HEK293 (cell line): ENCODE measurements around the gene ARID3A.

ENCODE experiments used
- BCL11B ChIP-seq: fragments of 450-650 bp; formaldehyde crosslinking; IDR thresholded peaks from 2 replicates; pipeline ENCODE4 v1.5.1; 2016; ENCODE audit warnings: low read depth, missing biosample characterization, missing genetic modification characterization
- EGR2 ChIP-seq: fragments of 450-650 bp; formaldehyde crosslinking; IDR thresholded peaks from 2 replicates; pipeline ENCODE4 v1.5.1; 2016; ENCODE audit warnings: low read depth, missing biosample characterization, missing genetic modification characterization
- KLF8 ChIP-seq: fragments of 450-650 bp; formaldehyde crosslinking; IDR thresholded peaks from 2 replicates; pipeline ENCODE4 v1.5.1; 2016; ENCODE audit warnings: missing biosample characterization, missing genetic modification characterization
- SCRT2 ChIP-seq: fragments of 450-650 bp; formaldehyde crosslinking; IDR thresholded peaks from 2 replicates; pipeline ENCODE4 v1.5.1; 2016; ENCODE audit warnings: missing biosample characterization, missing genetic modification characterization
- SP2 ChIP-seq: fragments of 450-650 bp; formaldehyde crosslinking; IDR thresholded peaks from 2 replicates; pipeline ENCODE4 v1.5.1; 2016; ENCODE audit warnings: missing biosample characterization, missing genetic modification characterization
- SP3 ChIP-seq: fragments of 450-650 bp; formaldehyde crosslinking; IDR thresholded peaks from 2 replicates; pipeline ENCODE4 v1.5.1; 2016; ENCODE audit warnings: missing biosample characterization, missing genetic modification characterization
- ZBTB7A ChIP-seq: fragments of 450-650 bp; formaldehyde crosslinking; IDR thresholded peaks from 2 replicates; pipeline ENCODE4 v1.5.1; 2016; ENCODE audit warnings: low read depth, missing biosample characterization, missing genetic modification characterization
- ZEB2 ChIP-seq: fragments of 450-650 bp; formaldehyde crosslinking; IDR thresholded peaks from 2 replicates; pipeline ENCODE4 v1.5.1; 2016; ENCODE audit warnings: missing biosample characterization, missing genetic modification characterization
- ZFP37 ChIP-seq: fragments of 450-650 bp; formaldehyde crosslinking; IDR thresholded peaks from 2 replicates; pipeline ENCODE4 v1.5.1; 2016; ENCODE audit warnings: missing biosample characterization, missing genetic modification characterization
- ZNF112 ChIP-seq: fragments of 450-650 bp; formaldehyde crosslinking; IDR thresholded peaks from 2 replicates; pipeline ENCODE4 v1.5.0; 2017; ENCODE audit warnings: missing biosample characterization, missing genetic modification characterization
- ZNF114 ChIP-seq: fragments of 450-650 bp; formaldehyde crosslinking; IDR thresholded peaks from 2 replicates; pipeline ENCODE4 v1.5.0; 2017; ENCODE audit warnings: missing biosample characterization, missing genetic modification characterization
- ZNF133 ChIP-seq: fragments of 450-650 bp; formaldehyde crosslinking; IDR thresholded peaks from 2 replicates; pipeline ENCODE4 v1.5.1; 2016; ENCODE audit warnings: missing biosample characterization, missing genetic modification characterization
- ZNF146 ChIP-seq: fragments of 450-650 bp; formaldehyde crosslinking; IDR thresholded peaks from 2 replicates; pipeline ENCODE4 v1.5.1; 2016; ENCODE audit warnings: missing biosample characterization, missing genetic modification characterization
- ZNF214 ChIP-seq: fragments of 450-650 bp; formaldehyde crosslinking; IDR thresholded peaks from 2 replicates; pipeline ENCODE4 v1.5.1; 2017; ENCODE audit warnings: missing biosample characterization, mild to moderate bottlenecking, missing genetic modification characterization, borderline replicate concordance
- ZNF223 ChIP-seq: fragments of 450-650 bp; formaldehyde crosslinking; IDR thresholded peaks from 2 replicates; pipeline ENCODE4 v1.5.1; 2016; ENCODE audit warnings: missing biosample characterization, missing genetic modification characterization
- ZNF23 ChIP-seq: fragments of 450-650 bp; formaldehyde crosslinking; IDR thresholded peaks from 2 replicates; pipeline ENCODE4 v1.5.1; 2016; ENCODE audit warnings: missing biosample characterization, missing genetic modification characterization, borderline replicate concordance
- ZNF274 ChIP-seq, 2 experiments: fragments of 200-500 bp in 1 of 2; fragments of 450-650 bp in 1 of 2; sonication (Bioruptor generic) in 1 of 2; formaldehyde crosslinking in 1 of 2; IDR thresholded peaks; 2 replicates each; pipeline versions ENCODE4 v1.5.1 to v1.6.1; 2014 to 2016; ENCODE audit warnings: borderline replicate concordance in 1 of 2, inconsistent platforms in 1 of 2, low read length in 1 of 2, missing biosample characterization in 1 of 2, missing genetic modification characterization in 1 of 2
- ZNF341 ChIP-seq: fragments of 450-650 bp; formaldehyde crosslinking; IDR thresholded peaks from 2 replicates; pipeline ENCODE4; 2016; ENCODE audit warnings: low read depth, missing biosample characterization, missing genetic modification characterization
- ZNF37A ChIP-seq: fragments of 450-650 bp; IDR thresholded peaks from 2 replicates; pipeline ENCODE4 v1.5.1; 2018; ENCODE audit warnings: missing biosample characterization, missing genetic modification characterization
- ZNF404 ChIP-seq: fragments of 450-650 bp; formaldehyde crosslinking; IDR thresholded peaks from 2 replicates; pipeline ENCODE4 v1.5.1; 2017; ENCODE audit warnings: missing biosample characterization, missing genetic modification characterization
- ZNF514 ChIP-seq: fragments of 450-650 bp; formaldehyde crosslinking; IDR thresholded peaks from 2 replicates; pipeline ENCODE4 v1.5.1; 2016; ENCODE audit warnings: missing biosample characterization, missing genetic modification characterization
- ZNF555 ChIP-seq: fragments of 450-650 bp; formaldehyde crosslinking; conservative IDR thresholded peaks from 2 replicates; pipeline ENCODE4 v1.5.1; 2017; ENCODE audit warnings: missing biosample characterization, mild to moderate bottlenecking, missing genetic modification characterization, inconsistent platforms
- ZNF658 ChIP-seq: fragments of 450-650 bp; formaldehyde crosslinking; IDR thresholded peaks from 2 replicates; pipeline ENCODE4; 2016; ENCODE audit warnings: missing biosample characterization, missing genetic modification characterization
- ZNF660 ChIP-seq: fragments of 450-650 bp; IDR thresholded peaks from 2 replicates; pipeline ENCODE4 v1.5.1; 2018; ENCODE audit warnings: missing biosample characterization, mild to moderate bottlenecking, missing genetic modification characterization
- ZNF670 ChIP-seq: fragments of 450-650 bp; formaldehyde crosslinking; IDR thresholded peaks from 2 replicates; pipeline ENCODE4 v1.5.1; 2016; ENCODE audit warnings: missing biosample characterization, missing genetic modification characterization, low read depth
- ZSCAN23 ChIP-seq: fragments of 450-650 bp; formaldehyde crosslinking; IDR thresholded peaks from 2 replicates; pipeline ENCODE4 v1.5.1; 2016; ENCODE audit warnings: missing biosample characterization, missing genetic modification characterization
- TF ChIP-seq, protein P1 (sequence below): fragments of 450-650 bp; formaldehyde crosslinking; optimal IDR thresholded peaks from 2 replicates; pipeline ENCODE3; 2016; ENCODE audit warnings: missing biosample characterization, mild to moderate bottlenecking, missing genetic modification characterization
- TF ChIP-seq, protein P2 (sequence below): fragments of 450-650 bp; formaldehyde crosslinking; IDR thresholded peaks from 2 replicates; pipeline ENCODE4 v1.5.1; 2017; ENCODE audit warnings: missing biosample characterization, missing genetic modification characterization
- TF ChIP-seq, protein P3 (sequence below): fragments of 450-650 bp; formaldehyde crosslinking; IDR thresholded peaks from 2 replicates; pipeline ENCODE4 v1.5.1; 2016; ENCODE audit warnings: missing biosample characterization, missing genetic modification characterization, borderline replicate concordance
- TF ChIP-seq, protein P4 (sequence below): fragments of 450-650 bp; formaldehyde crosslinking; IDR thresholded peaks from 2 replicates; pipeline ENCODE4 v1.5.1; 2016; ENCODE audit warnings: missing biosample characterization, missing genetic modification characterization
- TF ChIP-seq, protein P5 (sequence below): fragments of 450-650 bp; formaldehyde crosslinking; IDR thresholded peaks from 2 replicates; pipeline ENCODE4 v1.5.1; 2016; ENCODE audit warnings: missing biosample characterization, missing genetic modification characterization

Gene ARID3A

DNA sequence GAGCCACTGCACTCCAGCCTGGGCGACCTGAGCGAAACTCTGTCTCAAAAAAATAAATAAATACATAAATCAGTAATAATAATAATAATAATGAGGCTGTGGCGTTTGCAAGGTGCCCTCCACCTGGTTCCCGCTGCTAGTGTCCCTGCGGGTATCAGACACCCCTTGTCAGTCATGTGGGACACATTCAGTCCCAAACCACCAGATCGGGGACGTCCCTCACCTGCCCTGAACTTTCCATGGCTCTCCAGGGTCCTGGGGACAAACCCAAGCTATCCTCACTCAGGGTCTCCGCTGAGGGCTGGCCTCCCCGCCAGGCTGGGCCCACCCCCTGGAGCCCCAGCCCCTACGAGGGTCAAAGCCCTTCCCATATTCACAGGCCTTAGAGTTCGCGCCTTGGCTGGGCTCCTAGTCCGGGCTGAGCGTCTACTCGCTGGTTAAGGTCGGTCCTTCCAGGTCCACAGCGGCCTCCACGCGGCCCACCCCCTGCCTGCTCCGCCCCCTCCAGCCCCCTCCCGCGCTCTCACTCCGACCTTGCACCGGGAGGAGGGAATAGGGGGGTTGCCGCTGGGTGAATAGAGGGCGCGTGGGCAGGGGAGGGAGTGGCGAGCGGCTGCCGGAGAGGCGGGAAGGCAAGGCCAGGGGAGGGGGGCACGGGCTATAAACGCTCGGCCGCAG is 9.1 kb upstream of the ARID3A start (continued):
- TF ChIP-seq ZNF214 (no peak), ZNF112 (no peak), ZNF223 (tag by site-specific recombination) (no peak), BCL11B (no peak), ZFP37 (tag by site-specific recombination) (no peak), SP2 (tag by site-specific recombination) (peak; percentile 66), ZNF114 (tag by site-specific recombination) (no peak), SCRT2 (no peak), SP3 (tag by site-specific recombination) (peak; percentile 40; the same call in 1 of the 2 replicates), ZNF555 (tag by site-specific recombination) (no peak), ZEB2 (tag by site-specific recombination) (no peak), ZNF274 (IDR thresholded peaks at IDR 0.05; ENCODE audit: low read length) (no peak), ZNF274 (tag by site-specific recombination; IDR thresholded peaks at IDR 0.05; ENCODE audit: borderline replicate concordance) (no peak), ZNF23 (tag by site-specific recombination) (no peak), ZNF404 (tag by site-specific recombination) (no peak), KLF8 (tag by site-specific recombination) (no peak), ZNF670 (tag by site-specific recombination) (no peak), ZNF514 (no peak), EGR2 (tag by site-specific recombination) (peak; percentile 56), ZNF146 (no peak), ZNF37A (no peak), ZSCAN23 (tag by site-specific recombination) (no peak), ZBTB7A (tag by site-specific recombination) (no peak), ZNF341 (peak; percentile 81), ZNF133 (tag by site-specific recombination) (no peak), ZNF660 (tag by site-specific recombination) (no peak), ZNF658 (no peak)
- TF ChIP-seq, protein P1, sequence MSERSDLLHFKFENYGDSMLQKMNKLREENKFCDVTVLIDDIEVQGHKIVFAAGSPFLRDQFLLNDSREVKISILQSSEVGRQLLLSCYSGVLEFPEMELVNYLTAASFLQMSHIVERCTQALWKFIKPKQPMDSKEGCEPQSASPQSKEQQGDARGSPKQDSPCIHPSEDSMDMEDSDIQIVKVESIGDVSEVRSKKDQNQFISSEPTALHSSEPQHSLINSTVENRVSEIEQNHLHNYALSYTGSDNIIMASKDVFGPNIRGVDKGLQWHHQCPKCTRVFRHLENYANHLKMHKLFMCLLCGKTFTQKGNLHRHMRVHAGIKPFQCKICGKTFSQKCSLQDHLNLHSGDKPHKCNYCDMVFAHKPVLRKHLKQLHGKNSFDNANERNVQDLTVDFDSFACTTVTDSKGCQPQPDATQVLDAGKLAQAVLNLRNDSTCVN (tag by site-specific recombination) = no peak
- TF ChIP-seq, protein P2, sequence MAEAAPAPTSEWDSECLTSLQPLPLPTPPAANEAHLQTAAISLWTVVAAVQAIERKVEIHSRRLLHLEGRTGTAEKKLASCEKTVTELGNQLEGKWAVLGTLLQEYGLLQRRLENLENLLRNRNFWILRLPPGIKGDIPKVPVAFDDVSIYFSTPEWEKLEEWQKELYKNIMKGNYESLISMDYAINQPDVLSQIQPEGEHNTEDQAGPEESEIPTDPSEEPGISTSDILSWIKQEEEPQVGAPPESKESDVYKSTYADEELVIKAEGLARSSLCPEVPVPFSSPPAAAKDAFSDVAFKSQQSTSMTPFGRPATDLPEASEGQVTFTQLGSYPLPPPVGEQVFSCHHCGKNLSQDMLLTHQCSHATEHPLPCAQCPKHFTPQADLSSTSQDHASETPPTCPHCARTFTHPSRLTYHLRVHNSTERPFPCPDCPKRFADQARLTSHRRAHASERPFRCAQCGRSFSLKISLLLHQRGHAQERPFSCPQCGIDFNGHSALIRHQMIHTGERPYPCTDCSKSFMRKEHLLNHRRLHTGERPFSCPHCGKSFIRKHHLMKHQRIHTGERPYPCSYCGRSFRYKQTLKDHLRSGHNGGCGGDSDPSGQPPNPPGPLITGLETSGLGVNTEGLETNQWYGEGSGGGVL = peak; percentile 87
- TF ChIP-seq, protein P3, sequence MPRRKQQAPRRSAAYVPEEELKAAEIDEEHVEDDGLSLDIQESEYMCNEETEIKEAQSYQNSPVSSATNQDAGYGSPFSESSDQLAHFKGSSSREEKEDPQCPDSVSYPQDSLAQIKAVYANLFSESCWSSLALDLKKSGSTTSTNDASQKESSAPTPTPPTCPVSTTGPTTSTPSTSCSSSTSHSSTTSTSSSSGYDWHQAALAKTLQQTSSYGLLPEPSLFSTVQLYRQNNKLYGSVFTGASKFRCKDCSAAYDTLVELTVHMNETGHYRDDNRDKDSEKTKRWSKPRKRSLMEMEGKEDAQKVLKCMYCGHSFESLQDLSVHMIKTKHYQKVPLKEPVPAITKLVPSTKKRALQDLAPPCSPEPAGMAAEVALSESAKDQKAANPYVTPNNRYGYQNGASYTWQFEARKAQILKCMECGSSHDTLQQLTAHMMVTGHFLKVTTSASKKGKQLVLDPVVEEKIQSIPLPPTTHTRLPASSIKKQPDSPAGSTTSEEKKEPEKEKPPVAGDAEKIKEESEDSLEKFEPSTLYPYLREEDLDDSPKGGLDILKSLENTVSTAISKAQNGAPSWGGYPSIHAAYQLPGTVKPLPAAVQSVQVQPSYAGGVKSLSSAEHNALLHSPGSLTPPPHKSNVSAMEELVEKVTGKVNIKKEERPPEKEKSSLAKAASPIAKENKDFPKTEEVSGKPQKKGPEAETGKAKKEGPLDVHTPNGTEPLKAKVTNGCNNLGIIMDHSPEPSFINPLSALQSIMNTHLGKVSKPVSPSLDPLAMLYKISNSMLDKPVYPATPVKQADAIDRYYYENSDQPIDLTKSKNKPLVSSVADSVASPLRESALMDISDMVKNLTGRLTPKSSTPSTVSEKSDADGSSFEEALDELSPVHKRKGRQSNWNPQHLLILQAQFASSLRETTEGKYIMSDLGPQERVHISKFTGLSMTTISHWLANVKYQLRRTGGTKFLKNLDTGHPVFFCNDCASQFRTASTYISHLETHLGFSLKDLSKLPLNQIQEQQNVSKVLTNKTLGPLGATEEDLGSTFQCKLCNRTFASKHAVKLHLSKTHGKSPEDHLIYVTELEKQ = no peak
- TF ChIP-seq, protein P4, sequence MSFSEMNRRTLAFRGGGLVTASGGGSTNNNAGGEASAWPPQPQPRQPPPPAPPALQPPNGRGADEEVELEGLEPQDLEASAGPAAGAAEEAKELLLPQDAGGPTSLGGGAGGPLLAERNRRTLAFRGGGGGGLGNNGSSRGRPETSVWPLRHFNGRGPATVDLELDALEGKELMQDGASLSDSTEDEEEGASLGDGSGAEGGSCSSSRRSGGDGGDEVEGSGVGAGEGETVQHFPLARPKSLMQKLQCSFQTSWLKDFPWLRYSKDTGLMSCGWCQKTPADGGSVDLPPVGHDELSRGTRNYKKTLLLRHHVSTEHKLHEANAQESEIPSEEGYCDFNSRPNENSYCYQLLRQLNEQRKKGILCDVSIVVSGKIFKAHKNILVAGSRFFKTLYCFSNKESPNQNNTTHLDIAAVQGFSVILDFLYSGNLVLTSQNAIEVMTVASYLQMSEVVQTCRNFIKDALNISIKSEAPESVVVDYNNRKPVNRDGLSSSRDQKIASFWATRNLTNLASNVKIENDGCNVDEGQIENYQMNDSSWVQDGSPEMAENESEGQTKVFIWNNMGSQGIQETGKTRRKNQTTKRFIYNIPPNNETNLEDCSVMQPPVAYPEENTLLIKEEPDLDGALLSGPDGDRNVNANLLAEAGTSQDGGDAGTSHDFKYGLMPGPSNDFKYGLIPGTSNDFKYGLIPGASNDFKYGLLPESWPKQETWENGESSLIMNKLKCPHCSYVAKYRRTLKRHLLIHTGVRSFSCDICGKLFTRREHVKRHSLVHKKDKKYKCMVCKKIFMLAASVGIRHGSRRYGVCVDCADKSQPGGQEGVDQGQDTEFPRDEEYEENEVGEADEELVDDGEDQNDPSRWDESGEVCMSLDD (tag by site-specific recombination) = no peak
- TF ChIP-seq, protein P5, sequence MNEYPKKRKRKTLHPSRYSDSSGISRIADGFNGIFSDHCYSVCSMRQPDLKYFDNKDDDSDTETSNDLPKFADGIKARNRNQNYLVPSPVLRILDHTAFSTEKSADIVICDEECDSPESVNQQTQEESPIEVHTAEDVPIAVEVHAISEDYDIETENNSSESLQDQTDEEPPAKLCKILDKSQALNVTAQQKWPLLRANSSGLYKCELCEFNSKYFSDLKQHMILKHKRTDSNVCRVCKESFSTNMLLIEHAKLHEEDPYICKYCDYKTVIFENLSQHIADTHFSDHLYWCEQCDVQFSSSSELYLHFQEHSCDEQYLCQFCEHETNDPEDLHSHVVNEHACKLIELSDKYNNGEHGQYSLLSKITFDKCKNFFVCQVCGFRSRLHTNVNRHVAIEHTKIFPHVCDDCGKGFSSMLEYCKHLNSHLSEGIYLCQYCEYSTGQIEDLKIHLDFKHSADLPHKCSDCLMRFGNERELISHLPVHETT (tag by site-specific recombination) = no peak
